Endothelial cell (in vitro differentiated cells): Measurements from ENCODE around the gene NISCH. TPM values are rescaled to one million over a fixed set of nuclear protein-coding genes. Genes with fewer than 3 reads are reported as not detected.

ENCODE experiments used
- DNase-seq: peaks from one replicate; pipeline ENCODE4 v3.0.0; 2021; ENCODE audit warnings: low spot score
- H3K27ac Mint-ChIP-seq: one replicate; pipeline ENCODE4 v1.8.0; 2021; ENCODE audit warnings: mixed read lengths, inconsistent platforms; ENCODE audit not compliant: unreplicated experiment
- H3K27me3 Mint-ChIP-seq: one replicate; pipeline ENCODE4 v1.8.0; 2021; ENCODE audit warnings: mild to moderate bottlenecking, moderate library complexity, mixed read lengths, inconsistent platforms; ENCODE audit not compliant: unreplicated experiment
- H3K36me3 Mint-ChIP-seq: one replicate; pipeline ENCODE4 v1.8.0; 2021; ENCODE audit warnings: mild to moderate bottlenecking, low read depth, mixed read lengths, inconsistent platforms; ENCODE audit not compliant: unreplicated experiment
- H3K4me1 Mint-ChIP-seq: one replicate; pipeline ENCODE4 v1.8.0; 2021; ENCODE audit warnings: mild to moderate bottlenecking, mixed read lengths, inconsistent platforms; ENCODE audit not compliant: unreplicated experiment
- H3K4me3 Mint-ChIP-seq: one replicate; pipeline ENCODE4 v1.8.0; 2021; ENCODE audit warnings: mild to moderate bottlenecking, mixed read lengths, inconsistent platforms; ENCODE audit not compliant: unreplicated experiment
- H3K9me3 Mint-ChIP-seq: one replicate; pipeline ENCODE4 v1.8.0; 2021; ENCODE audit warnings: mixed read lengths, inconsistent platforms; ENCODE audit not compliant: unreplicated experiment
- CTCF ChIP-seq: fragments of 200-600 bp; sonication (generic); IDR thresholded peaks from one replicate; pipeline ENCODE4 v1.5.0; 2021; ENCODE audit warnings: antibody characterized with exemption; ENCODE audit not compliant: unreplicated experiment
- total RNA-seq: library from RNA; stranded (reverse); fragmentation: NEBNext Ultra II Directional; extraction: Animal tissue kit (Norgen Biotek cat#: 25700); gene quantifications from one replicate; pipeline ENCODE4 v1.2.1, GENCODE V29; 2021; ENCODE audit not compliant: unreplicated experiment

NISCH gene
- total RNA-seq, 1 donor from 2014 or later = 261 TPM

GRCh38 chr3:52494445-52494844, 39.0 kb downstream of the NISCH start:
- peak overlapping the region; percentile 92 for H3K27ac Mint-ChIP-seq
- DNase-seq = no peak
- peaks cover 28% of the 10 kb centered on the region for H3K36me3 Mint-ChIP-seq
- peaks cover 79% of the 10 kb centered on the region for H3K4me1 Mint-ChIP-seq
- H3K9me3 Mint-ChIP-seq = no peaks in the 10 kb centered on the region
- no peak for TF ChIP-seq CTCF
- H3K27me3 Mint-ChIP-seq = peaks cover 11% of the 10 kb centered on the region
- H3K4me3 Mint-ChIP-seq = peak overlapping the region; percentile 88

DNA sequence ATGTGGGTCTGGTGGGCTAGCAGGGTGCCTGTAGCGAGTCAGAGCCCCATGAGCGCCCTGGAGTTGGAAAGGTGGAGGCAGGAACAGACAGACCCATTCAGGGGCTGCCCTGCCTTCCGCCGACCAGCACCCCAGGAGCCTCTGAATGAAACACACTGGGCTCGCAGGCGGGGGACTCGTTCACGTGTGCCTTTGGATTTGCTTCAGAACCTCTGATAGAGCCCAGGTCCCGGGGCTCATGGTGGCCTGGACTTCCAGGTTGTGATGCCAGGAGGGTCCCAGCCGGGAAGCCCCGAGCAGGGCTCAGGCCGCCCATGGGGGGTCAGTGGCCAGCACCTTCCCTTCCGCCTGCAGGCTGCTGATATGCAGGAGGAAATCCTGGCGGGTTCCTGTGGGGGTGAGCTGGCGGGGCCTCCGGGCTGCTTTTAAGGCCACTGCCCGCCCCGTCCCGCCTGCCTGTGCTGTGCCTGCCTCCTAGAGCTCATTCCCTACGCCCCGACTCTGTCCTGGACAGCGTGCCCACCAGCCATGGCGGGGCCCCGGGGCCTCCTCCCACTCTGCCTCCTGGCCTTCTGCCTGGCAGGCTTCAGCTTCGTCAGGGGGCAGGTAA, 39.6 kb downstream of the NISCH start, which contains the start of gene STAB1:
Gene STAB1 (plus strand): TSS at position 453 of the 610 bp plus-strand sequence. CDS start 76 bp downstream, at position 529.
- H3K4me3 Mint-ChIP-seq = peak within 1 kb of the TSS; percentile 88

DNA sequence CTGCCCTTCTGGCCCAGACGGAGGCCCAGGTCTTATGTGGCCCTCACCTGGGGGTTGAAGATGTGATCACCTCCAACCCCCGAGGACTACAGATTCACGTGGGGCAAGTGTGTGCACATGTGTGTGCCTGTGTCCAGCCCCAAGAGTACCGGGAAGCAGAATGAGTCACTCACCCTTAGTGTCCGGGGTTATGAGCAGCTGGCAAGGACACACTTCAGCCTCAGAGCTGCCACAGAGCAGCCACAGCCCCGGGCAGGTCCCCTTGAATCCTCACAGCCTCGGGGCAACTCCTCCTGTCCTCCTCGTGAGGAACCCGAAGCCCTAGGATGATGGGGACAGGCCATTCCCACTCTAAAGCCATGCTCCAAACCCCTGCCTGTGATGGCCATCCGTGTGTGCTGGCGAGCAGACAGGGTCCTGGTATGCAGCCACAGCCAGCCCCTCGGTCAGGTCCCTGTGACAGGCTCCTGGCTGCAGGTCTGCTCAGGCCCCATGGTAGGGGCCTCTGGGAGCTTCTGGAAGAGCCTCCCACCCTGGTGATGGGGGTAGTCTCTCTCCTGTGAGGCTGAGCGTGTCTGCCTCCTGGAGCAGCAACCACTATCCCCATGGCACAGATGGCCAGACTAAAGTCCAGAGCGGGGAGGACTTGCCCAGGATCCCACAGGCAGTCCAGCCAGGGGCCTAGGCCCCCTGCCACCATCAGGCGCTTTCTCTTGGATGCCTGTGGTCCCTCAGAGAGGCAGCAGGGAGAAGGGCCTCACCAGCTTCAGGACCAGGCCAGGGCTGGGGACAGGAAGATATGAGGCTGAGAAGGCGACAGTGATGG, 40.6 kb downstream of the NISCH start:
- TF ChIP-seq CTCF = no peak
- Mint-ChIP-seq H3K36me3 (peaks cover 32% of the 10 kb centered on the region), H3K4me3 (peak overlapping the region; percentile 86), H3K9me3 (no peaks in the 10 kb centered on the region), H3K27ac (peak overlapping the region; percentile 75), H3K27me3 (peaks cover 10% of the 10 kb centered on the region), H3K4me1 (peaks cover 76% of the 10 kb centered on the region)
- no peak for DNase-seq

More for the DNA sequence above, 39.6 kb downstream of the NISCH start, which contains the start of gene STAB1:
- TF ChIP-seq CTCF = no peak
- DNase-seq = peak; percentile 84
- Mint-ChIP-seq H3K27ac (peak within 1 kb of the TSS; percentile 92), H3K27me3 (peaks cover 10% of the 10 kb centered on the region), H3K4me1 (peaks cover 74% of the 10 kb centered on the region), H3K36me3 (peaks cover 28% of the 10 kb centered on the region), H3K9me3 (no peaks in the 10 kb centered on the region)

DNA sequence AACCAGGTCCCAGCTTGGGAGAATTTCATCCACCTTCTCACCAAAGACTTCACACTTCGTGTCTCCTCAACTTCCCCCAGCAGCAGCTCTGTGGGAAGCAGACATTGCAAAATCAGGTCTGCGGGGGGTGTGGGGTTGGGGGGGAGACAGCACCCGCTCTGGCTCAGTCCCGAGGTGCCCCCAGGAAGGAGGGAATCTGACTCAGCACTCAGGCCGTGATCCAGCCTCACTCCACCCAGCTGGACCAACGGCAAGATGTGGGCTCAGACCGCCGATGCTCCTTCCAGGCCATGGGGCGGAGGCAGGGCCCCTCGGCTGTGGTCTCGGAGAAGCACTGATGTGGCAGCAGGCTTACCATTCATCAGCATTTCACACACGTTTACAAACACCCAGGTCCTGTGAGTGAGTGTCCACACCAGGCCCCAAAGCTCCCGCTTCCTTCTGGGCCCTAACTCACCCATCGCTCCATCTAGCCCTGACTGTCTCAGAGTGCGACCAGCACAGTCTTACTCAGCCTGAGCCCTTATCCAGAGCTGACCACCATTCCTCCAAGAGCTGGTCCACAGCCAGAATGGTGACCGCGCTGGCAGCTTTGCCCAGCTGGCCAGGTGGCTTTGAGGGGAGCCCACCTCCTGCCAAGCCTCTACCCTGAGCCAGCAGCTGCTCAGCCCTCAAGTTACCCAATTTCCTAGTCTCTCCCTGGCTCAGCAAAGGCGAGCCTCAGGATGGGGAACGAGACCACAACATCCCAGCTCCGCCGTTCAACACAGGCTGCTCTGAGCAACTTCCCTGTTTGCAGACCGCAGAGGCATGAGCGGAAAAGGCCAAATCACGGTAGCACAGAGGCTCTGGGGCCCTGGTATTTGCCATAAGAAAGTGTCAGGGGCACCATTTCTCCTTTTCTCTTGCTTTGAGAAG, 43.0 kb downstream of the NISCH start:
- no peaks in the 10 kb centered on the region for H3K9me3 Mint-ChIP-seq
- peaks cover 54% of the 10 kb centered on the region for H3K4me1 Mint-ChIP-seq
- peaks cover 19% of the 10 kb centered on the region for H3K36me3 Mint-ChIP-seq
- H3K27me3 Mint-ChIP-seq = peaks cover 4% of the 10 kb centered on the region
- no peak for TF ChIP-seq CTCF
- DNase-seq = no peak
- H3K27ac Mint-ChIP-seq = no peak overlapping the region
- peak overlapping the region; percentile 51 for H3K4me3 Mint-ChIP-seq
